IMR-90 (cell line): Measurements from ENCODE around the gene SHROOM3. TPM values are rescaled to one million over a fixed set of nuclear protein-coding genes. Genes with fewer than 3 reads are reported as not detected.

Experiments
- ATAC-seq: fragments of 200-7000 bp; cut with Tn5 transposase; 2 replicates; pipeline ENCODE4 v1.9.1; 2020; ENCODE audit warnings: low read depth, mild to moderate bottlenecking, moderate library complexity
- BruUV-seq: library from RNA; stranded (reverse); fragments of 400-500 nt; replicated peaks from 2 replicates; lab custom pipeline; 2021; lab: Mats Ljungman, UMichigan
- CTCF ChIA-PET: fragments of 300-600 bp; formaldehyde crosslinking; extraction: SDS; loops from one replicate; lab custom pipeline; 2021; ENCODE audit warnings: antibody characterized with exemption; lab: Yijun Ruan, JAX
- POLR2A ChIA-PET: fragments of 300-600 bp; sonication (Branson Sonifier 250); formaldehyde crosslinking; loops from one replicate; lab custom pipeline; 2022; ENCODE audit warnings: antibody characterized with exemption; ENCODE audit not compliant: unreplicated experiment; lab: Charles Lee
- DNase-seq: peaks from one replicate; pipeline ENCODE4 v3.0.0; 2013
- H2AFZ ChIP-seq: replicated peaks from 2 replicates; pipeline ENCODE3; 2013; ENCODE audit warnings: low read length, mild to moderate bottlenecking; ENCODE audit not compliant: poor library complexity
- H2AK5ac ChIP-seq: 2 replicates; pipeline ENCODE4 v1.6.1; 2013; ENCODE audit warnings: low read depth, low read length, inconsistent platforms
- H2AK9ac ChIP-seq: replicated peaks from 2 replicates; pipeline ENCODE3; 2013; ENCODE audit warnings: mild to moderate bottlenecking, low read depth, low read length, moderate library complexity; ENCODE audit not compliant: poor library complexity
- H2BK120ac ChIP-seq: 2 replicates; pipeline ENCODE4 v1.6.1; 2013; ENCODE audit warnings: low read depth, low read length, inconsistent platforms
- H2BK15ac ChIP-seq: 3 replicates; pipeline ENCODE4 v1.6.1; 2013; ENCODE audit warnings: low read depth, low read length, inconsistent platforms
- H2BK20ac ChIP-seq: 2 replicates; pipeline ENCODE4 v1.6.1; 2013; ENCODE audit warnings: low read depth, mild to moderate bottlenecking, inconsistent platforms, low read length, moderate library complexity
- H2BK5ac ChIP-seq: 2 replicates; pipeline ENCODE4 v1.6.1; 2013; ENCODE audit warnings: mild to moderate bottlenecking, low read depth, low read length, inconsistent platforms; ENCODE audit not compliant: poor library complexity, severe bottlenecking
- H3K14ac ChIP-seq: replicated peaks from 2 replicates; pipeline ENCODE4 v1.6.1; 2013; ENCODE audit warnings: low read depth, low read length, inconsistent platforms
- H3K18ac ChIP-seq: 2 replicates; pipeline ENCODE4 v1.6.1; 2013; ENCODE audit warnings: low read depth, low read length, control low read depth
- H3K23ac ChIP-seq: 2 replicates; pipeline ENCODE4 v1.6.1; 2013; ENCODE audit warnings: low read depth, low read length, inconsistent platforms
- H3K27ac ChIP-seq: 2 replicates; pipeline ENCODE4 v1.5.1; 2013; ENCODE audit warnings: mild to moderate bottlenecking, control low read depth, low read length; ENCODE audit not compliant: insufficient read depth
- H3K27me3 ChIP-seq: 2 replicates; pipeline ENCODE4 v1.6.1; 2013; ENCODE audit warnings: low read length; ENCODE audit not compliant: control insufficient read depth, insufficient read depth
- H3K36me3 ChIP-seq: 2 replicates; pipeline ENCODE4 v1.6.1; 2013; ENCODE audit warnings: low read length, mixed read lengths; ENCODE audit not compliant: control insufficient read depth, insufficient read depth
- H3K4ac ChIP-seq: 2 replicates; pipeline ENCODE4 v1.6.1; 2013; ENCODE audit warnings: low read depth, low read length, inconsistent platforms
- H3K4me1 ChIP-seq: 2 replicates; pipeline ENCODE4 v1.6.1; 2013; ENCODE audit warnings: low read length, mixed read lengths; ENCODE audit not compliant: control insufficient read depth, insufficient read depth
- H3K4me2 ChIP-seq: 2 replicates; pipeline ENCODE4 v1.6.1; 2013; ENCODE audit warnings: low read depth, mild to moderate bottlenecking, control low read depth, low read length, moderate library complexity
- H3K4me3 ChIP-seq: 2 replicates; pipeline ENCODE4 v1.5.1; 2013; ENCODE audit warnings: low read depth, mild to moderate bottlenecking, control low read depth, low read length, moderate library complexity; ENCODE audit not compliant: insufficient read depth
- H3K56ac ChIP-seq: 2 replicates; pipeline ENCODE4 v1.6.1; 2013; ENCODE audit warnings: low read length, inconsistent platforms; ENCODE audit not compliant: insufficient read depth; ENCODE audit errors: extremely low read depth
- H3K79me1 ChIP-seq, 2 experiments: 2 replicates each; pipeline ENCODE4 v1.6.1; 2013; ENCODE audit warnings: low read length in 2 of 2, inconsistent platforms in 1 of 2, low read depth in 1 of 2
- H3K9ac ChIP-seq: 2 replicates; pipeline ENCODE4 v1.6.1; 2013; ENCODE audit warnings: low read depth, low read length, control low read depth
- H3K9me1 ChIP-seq: 2 replicates; pipeline ENCODE4 v1.6.1; 2013; ENCODE audit warnings: low read length, inconsistent platforms; ENCODE audit not compliant: insufficient read depth
- H3K9me3 ChIP-seq: 2 replicates; pipeline ENCODE4 v1.6.1; 2013; ENCODE audit warnings: low read length; ENCODE audit not compliant: control insufficient read depth, insufficient read depth
- H4K20me1 ChIP-seq: 2 replicates; pipeline ENCODE4 v1.6.1; 2013; ENCODE audit warnings: low read length, inconsistent platforms; ENCODE audit not compliant: insufficient read depth
- H4K5ac ChIP-seq: 2 replicates; pipeline ENCODE4 v1.6.1; 2013; ENCODE audit warnings: mild to moderate bottlenecking, low read depth, low read length, control low read depth
- H4K8ac ChIP-seq, 2 experiments: 2 replicates each; pipeline ENCODE4 v1.6.1; 2013; ENCODE audit warnings: low read depth in 2 of 2, low read length in 2 of 2, control low read depth in 1 of 2, inconsistent platforms in 1 of 2
- H4K91ac ChIP-seq: 2 replicates; pipeline ENCODE4 v1.6.1; 2013; ENCODE audit warnings: low read depth, low read length, inconsistent platforms; ENCODE audit not compliant: insufficient read depth
- BHLHE40 ChIP-seq: fragments of 150-350 bp; IDR thresholded peaks from 2 replicates; pipeline ENCODE4 v1.6.1; 2016; ENCODE audit warnings: mild to moderate bottlenecking, low read depth, low read length
- CEBPB ChIP-seq: IDR thresholded peaks from 2 replicates; pipeline ENCODE4 v1.6.1; 2012; ENCODE audit warnings: low read depth, low read length, improper control_type of control experiment
- CHD1 ChIP-seq: IDR thresholded peaks from 2 replicates; pipeline ENCODE4 v1.6.1; 2012; ENCODE audit warnings: low read depth, low read length, improper control_type of control experiment
- FOS ChIP-seq: fragments of 150-350 bp; IDR thresholded peaks from 2 replicates; pipeline ENCODE4 v1.6.1; 2016; ENCODE audit warnings: low read depth, low read length
- MAFK ChIP-seq: IDR thresholded peaks from 2 replicates; pipeline ENCODE4 v1.6.1; 2012; ENCODE audit warnings: low read depth, low read length, improper control_type of control experiment
- MAZ ChIP-seq: IDR thresholded peaks from 2 replicates; pipeline ENCODE4 v1.6.1; 2012; ENCODE audit warnings: low read depth, mild to moderate bottlenecking, low read length, improper control_type of control experiment, moderate library complexity, borderline replicate concordance
- MXI1 ChIP-seq: IDR thresholded peaks from 2 replicates; pipeline ENCODE4 v1.6.1; 2012; ENCODE audit warnings: low read depth, mild to moderate bottlenecking, low read length, moderate library complexity, borderline replicate concordance
- NFE2L2 ChIP-seq: fragments of 150-350 bp; IDR thresholded peaks from 2 replicates; pipeline ENCODE4 v1.6.1; 2016; ENCODE audit warnings: low read depth, mild to moderate bottlenecking, low read length
- POLR2A ChIP-seq: IDR thresholded peaks from 2 replicates; pipeline ENCODE4 v1.6.1; 2012; ENCODE audit warnings: mild to moderate bottlenecking, low read depth, low read length
- RAD21 ChIP-seq: IDR thresholded peaks from 2 replicates; pipeline ENCODE4 v1.6.1; 2012; ENCODE audit warnings: low read length, improper control_type of control experiment
- RCOR1 ChIP-seq: IDR thresholded peaks from 2 replicates; pipeline ENCODE4 v1.6.1; 2012; ENCODE audit warnings: mild to moderate bottlenecking, low read length, improper control_type of control experiment; ENCODE audit not compliant: insufficient replicate concordance
- RFX5 ChIP-seq: IDR thresholded peaks from 2 replicates; pipeline ENCODE4 v1.8.0; 2012; ENCODE audit warnings: low read depth, mild to moderate bottlenecking, low read length, moderate library complexity
- SMC3 ChIP-seq: fragments of 150-350 bp; IDR thresholded peaks from 2 replicates; pipeline ENCODE4 v1.6.1; 2016; ENCODE audit warnings: low read depth, mild to moderate bottlenecking, antibody characterized with exemption, low read length, moderate library complexity
- WGBS, 2 experiments: methylation state at CpG; one replicate each; pipeline versions ENCODE4 v1.1.5 to v1.1.7; 2013; ENCODE audit warnings: missing lambda C conversion rate in 2 of 2; ENCODE audit not compliant: insufficient read length in 1 of 2; ENCODE audit errors: extremely low coverage in 2 of 2; 5-methylcytosine and 5-hydroxymethylcytosine counted together
- dilution Hi-C: fragments of 300-500 bp; cut with HindIII; formaldehyde crosslinking; loops from one replicate; pipeline ENCODE4 v1.14.3; 2018; ENCODE audit warnings: low sequenced_read_pairs; ENCODE audit not compliant: unreplicated experiment
- in situ Hi-C: fragments of 300-500 bp; cut with MboI; formaldehyde crosslinking; loops from 3 replicates; pipeline ENCODE4 v1.14.3; 2019; ENCODE audit warnings: low sequenced_read_pairs, inconsistent platforms, mixed read lengths
- intact Hi-C: fragments of 100-400 bp; cut with micrococcal nuclease; formaldehyde crosslinking; loops from 2 replicates; pipeline ENCODE4 v1.10.0; 2022
- polyA plus RNA-seq, 3 experiments: library from polyadenylated mRNA; depleted of rRNA; stranded (reverse); fragments of >200 nt; gene quantifications; 2 replicates each; pipeline ENCODE4 v1.2.3, GENCODE V29; 2012; ENCODE audit warnings: low replicate concordance in 1 of 3
- total RNA-seq: library from RNA; depleted of rRNA; stranded (reverse); fragments of >200 nt; gene quantifications from 2 replicates; pipeline ENCODE4 v1.2.3, GENCODE V29; 2012
- TF ChIP-seq, protein P1 (sequence below): conservative IDR thresholded peaks from 2 replicates; pipeline ENCODE4 v1.5.1; 2012; ENCODE audit warnings: mild to moderate bottlenecking, low read depth, low read length, improper control_type of control experiment
- TF ChIP-seq, protein P2 (sequence below): fragments of 150-350 bp; IDR thresholded peaks from 2 replicates; pipeline ENCODE4 v1.6.1; 2016; ENCODE audit warnings: low read depth, mild to moderate bottlenecking, low read length, moderate library complexity, borderline replicate concordance
- TF ChIP-seq, protein P3 (sequence below): fragments of 150-350 bp; IDR thresholded peaks from 2 replicates; pipeline ENCODE4 v1.6.1; 2017; ENCODE audit warnings: mild to moderate bottlenecking, antibody characterized with exemption, low read length, low read depth

SHROOM3 gene
- total and polyA plus RNA-seq, 2 of the 4 experiments (the other 2 are of a cell fraction): 10.8 to 19.5 TPM

DNA sequence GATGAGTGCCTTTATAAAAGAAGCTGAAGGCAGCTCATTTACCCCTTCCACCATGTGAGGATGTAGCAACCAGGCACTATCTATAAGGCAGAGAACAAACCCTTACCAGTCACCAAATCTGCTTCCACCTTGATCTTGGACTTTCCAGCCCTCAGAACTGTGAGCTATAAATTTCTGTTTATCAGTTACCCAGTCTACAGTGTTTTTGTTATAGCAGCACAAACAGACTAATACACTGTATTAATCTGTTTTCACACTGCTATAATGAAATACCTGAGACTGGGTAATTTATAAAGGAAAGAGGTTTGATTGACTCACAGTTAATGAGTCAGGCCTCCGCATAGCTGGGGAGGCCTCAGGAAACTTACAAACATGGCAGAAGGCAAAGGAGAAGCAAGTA lies 371.7 kb downstream of the SHROOM3 start:
- Histone ChIP-seq H2BK120ac (no peak overlapping the region), H3K27ac (no peak overlapping the region), H2AFZ (no peak overlapping the region), H3K14ac (no peak overlapping the region), H3K9me3 (no peaks in the 10 kb centered on the region), H3K4me3 (no peak overlapping the region), H2AK5ac (peak overlapping the region; percentile 38; the same call in 1 of the 2 replicates), H2BK20ac (no peak overlapping the region), H3K27me3 (no peaks in the 10 kb centered on the region), H3K9ac (no peak overlapping the region), H3K56ac (no peak overlapping the region), H3K79me1 (no peaks in the 10 kb centered on the region), H3K9me1 (peaks cover 10% of the 10 kb centered on the region; the same call in 1 of the 2 replicates), H4K91ac (no peak overlapping the region), H4K5ac (no peak overlapping the region), H2AK9ac (no peak overlapping the region), H3K4me2 (no peak overlapping the region), H3K23ac (no peak overlapping the region), H3K4ac (no peak overlapping the region), H3K36me3 (no peaks in the 10 kb centered on the region), H4K8ac (no peak overlapping the region), H2BK5ac (no peak overlapping the region), H4K20me1 (no peaks in the 10 kb centered on the region), H2BK15ac (no peak overlapping the region), H3K18ac (no peak overlapping the region), H3K4me1 (peaks cover 8% of the 10 kb centered on the region)
- POLR2A ChIA-PET: no interaction called here
- no TSS peak for BruUV-seq
- in situ Hi-C loops: no loop called here
- ATAC-seq: no peak
- TF ChIP-seq, protein P1, sequence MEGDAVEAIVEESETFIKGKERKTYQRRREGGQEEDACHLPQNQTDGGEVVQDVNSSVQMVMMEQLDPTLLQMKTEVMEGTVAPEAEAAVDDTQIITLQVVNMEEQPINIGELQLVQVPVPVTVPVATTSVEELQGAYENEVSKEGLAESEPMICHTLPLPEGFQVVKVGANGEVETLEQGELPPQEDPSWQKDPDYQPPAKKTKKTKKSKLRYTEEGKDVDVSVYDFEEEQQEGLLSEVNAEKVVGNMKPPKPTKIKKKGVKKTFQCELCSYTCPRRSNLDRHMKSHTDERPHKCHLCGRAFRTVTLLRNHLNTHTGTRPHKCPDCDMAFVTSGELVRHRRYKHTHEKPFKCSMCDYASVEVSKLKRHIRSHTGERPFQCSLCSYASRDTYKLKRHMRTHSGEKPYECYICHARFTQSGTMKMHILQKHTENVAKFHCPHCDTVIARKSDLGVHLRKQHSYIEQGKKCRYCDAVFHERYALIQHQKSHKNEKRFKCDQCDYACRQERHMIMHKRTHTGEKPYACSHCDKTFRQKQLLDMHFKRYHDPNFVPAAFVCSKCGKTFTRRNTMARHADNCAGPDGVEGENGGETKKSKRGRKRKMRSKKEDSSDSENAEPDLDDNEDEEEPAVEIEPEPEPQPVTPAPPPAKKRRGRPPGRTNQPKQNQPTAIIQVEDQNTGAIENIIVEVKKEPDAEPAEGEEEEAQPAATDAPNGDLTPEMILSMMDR: no peak
- TF ChIP-seq, protein P2, sequence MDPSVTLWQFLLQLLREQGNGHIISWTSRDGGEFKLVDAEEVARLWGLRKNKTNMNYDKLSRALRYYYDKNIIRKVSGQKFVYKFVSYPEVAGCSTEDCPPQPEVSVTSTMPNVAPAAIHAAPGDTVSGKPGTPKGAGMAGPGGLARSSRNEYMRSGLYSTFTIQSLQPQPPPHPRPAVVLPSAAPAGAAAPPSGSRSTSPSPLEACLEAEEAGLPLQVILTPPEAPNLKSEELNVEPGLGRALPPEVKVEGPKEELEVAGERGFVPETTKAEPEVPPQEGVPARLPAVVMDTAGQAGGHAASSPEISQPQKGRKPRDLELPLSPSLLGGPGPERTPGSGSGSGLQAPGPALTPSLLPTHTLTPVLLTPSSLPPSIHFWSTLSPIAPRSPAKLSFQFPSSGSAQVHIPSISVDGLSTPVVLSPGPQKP: no peak
- TF ChIP-seq MXI1: no peak
- no peak for TF ChIP-seq FOS
- no peak for TF ChIP-seq NFE2L2
- TF ChIP-seq RFX5: no peak
- TF ChIP-seq SMC3: no peak
- no peak for TF ChIP-seq RAD21
- TF ChIP-seq MAZ: no peak
- no peak for TF ChIP-seq POLR2A
- TF ChIP-seq MAFK: no peak
- TF ChIP-seq CHD1: no peak
- no peak for TF ChIP-seq RCOR1
- no peak for TF ChIP-seq CEBPB
- no peak for TF ChIP-seq BHLHE40
- TF ChIP-seq, protein P3, sequence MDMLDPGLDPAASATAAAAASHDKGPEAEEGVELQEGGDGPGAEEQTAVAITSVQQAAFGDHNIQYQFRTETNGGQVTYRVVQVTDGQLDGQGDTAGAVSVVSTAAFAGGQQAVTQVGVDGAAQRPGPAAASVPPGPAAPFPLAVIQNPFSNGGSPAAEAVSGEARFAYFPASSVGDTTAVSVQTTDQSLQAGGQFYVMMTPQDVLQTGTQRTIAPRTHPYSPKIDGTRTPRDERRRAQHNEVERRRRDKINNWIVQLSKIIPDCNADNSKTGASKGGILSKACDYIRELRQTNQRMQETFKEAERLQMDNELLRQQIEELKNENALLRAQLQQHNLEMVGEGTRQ: no peak
- dilution Hi-C loops: no loop called here
- no peak for DNase-seq
- CTCF ChIA-PET: no interaction called here
- no CpG with 5 or more reads among the region's 1 CpG for WGBS, 2 experiments
- intact Hi-C loops: no loop called here
